ENCODE data around the gene MED15. TPM values are rescaled to one million over a fixed set of nuclear protein-coding genes. Genes with fewer than 3 reads are reported as not detected.

The MED15 gene
- total RNA-seq, 1 donor from 2014 or later = 135 TPM

DNA sequence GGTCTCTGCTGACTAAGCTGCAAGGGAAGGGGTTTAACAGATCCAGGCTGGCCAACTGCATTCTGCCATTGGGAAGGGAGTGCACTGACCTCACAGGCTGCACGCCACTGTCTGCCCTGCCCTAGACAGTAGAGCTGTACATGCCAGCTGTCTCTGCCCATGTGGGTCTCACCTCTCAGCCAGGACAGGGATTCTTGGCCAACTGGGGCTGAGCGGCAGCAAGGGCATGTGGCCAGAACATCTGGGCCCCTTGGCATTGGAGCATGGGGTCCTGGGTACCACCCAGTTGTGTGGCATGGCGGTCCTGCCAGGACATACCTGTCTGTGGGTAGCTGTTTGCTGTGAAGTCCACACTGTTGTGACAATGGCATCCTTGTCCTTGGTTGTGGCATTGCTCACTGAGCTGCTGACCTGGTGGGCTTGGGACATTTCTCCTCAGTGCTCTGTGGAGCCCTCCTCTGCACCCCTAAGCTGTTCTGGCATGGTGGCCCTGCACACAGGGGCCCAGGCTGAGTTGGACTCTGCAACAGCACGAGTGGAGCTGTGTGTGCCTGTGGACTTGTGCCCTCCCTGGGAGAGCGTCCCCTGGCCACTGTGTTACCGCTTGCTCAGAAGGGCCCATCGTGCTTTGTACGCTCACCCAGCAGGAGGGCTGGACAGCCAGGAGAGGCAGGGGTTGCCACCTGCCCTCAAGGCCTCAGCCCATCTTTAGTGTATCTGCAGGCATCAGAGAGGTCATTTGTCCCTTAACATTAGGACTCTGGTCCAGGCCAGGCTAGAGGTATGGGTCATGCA is 46.7 kb downstream of the MED15 start:
- Mint-ChIP-seq H3K36me3 (peaks cover 34% of the 10 kb centered on the region), H3K9me3 (peaks cover 11% of the 10 kb centered on the region), H3K4me3 (no peak overlapping the region), H3K4me1 (peaks cover 27% of the 10 kb centered on the region), H3K27me3 (ENCODE audit: low read depth) (no peaks in the 10 kb centered on the region), H3K27ac (no peak overlapping the region)
- no peak for DNase-seq (ENCODE audit: low spot score in 2 of 2, unreplicated experiment in 2 of 2)
- TF ChIP-seq, protein P1, sequence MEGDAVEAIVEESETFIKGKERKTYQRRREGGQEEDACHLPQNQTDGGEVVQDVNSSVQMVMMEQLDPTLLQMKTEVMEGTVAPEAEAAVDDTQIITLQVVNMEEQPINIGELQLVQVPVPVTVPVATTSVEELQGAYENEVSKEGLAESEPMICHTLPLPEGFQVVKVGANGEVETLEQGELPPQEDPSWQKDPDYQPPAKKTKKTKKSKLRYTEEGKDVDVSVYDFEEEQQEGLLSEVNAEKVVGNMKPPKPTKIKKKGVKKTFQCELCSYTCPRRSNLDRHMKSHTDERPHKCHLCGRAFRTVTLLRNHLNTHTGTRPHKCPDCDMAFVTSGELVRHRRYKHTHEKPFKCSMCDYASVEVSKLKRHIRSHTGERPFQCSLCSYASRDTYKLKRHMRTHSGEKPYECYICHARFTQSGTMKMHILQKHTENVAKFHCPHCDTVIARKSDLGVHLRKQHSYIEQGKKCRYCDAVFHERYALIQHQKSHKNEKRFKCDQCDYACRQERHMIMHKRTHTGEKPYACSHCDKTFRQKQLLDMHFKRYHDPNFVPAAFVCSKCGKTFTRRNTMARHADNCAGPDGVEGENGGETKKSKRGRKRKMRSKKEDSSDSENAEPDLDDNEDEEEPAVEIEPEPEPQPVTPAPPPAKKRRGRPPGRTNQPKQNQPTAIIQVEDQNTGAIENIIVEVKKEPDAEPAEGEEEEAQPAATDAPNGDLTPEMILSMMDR (IDR thresholded peaks at IDR 0.05; ENCODE audit: unreplicated experiment) = no peak

DNA sequence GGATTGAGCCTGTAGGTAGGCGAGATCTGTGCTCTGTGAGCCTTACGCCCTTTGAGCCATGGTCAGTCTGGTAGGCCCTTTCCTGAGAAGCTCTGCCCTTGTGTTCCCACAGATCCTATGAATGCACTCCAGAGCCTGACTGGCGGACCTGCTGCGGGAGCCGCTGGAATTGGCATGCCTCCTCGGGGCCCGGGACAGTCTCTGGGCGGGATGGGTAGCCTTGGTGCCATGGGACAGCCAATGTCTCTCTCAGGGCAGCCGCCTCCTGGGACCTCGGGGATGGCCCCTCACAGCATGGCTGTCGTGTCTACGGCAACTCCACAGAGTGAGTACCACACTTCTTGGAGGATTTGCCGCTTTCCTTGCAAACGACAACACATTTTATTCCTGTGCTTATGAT is 47.4 kb downstream of the MED15 start:
- H3K36me3 Mint-ChIP-seq = peaks cover 41% of the 10 kb centered on the region
- no peaks in the 10 kb centered on the region for H3K27me3 Mint-ChIP-seq (ENCODE audit: low read depth)
- H3K27ac Mint-ChIP-seq = no peak overlapping the region
- peaks cover 21% of the 10 kb centered on the region for H3K4me1 Mint-ChIP-seq
- TF ChIP-seq, protein P1 (IDR thresholded peaks at IDR 0.05; ENCODE audit: unreplicated experiment) = no peak
- DNase-seq (ENCODE audit: low spot score in 2 of 2, unreplicated experiment in 2 of 2) = no peak
- H3K9me3 Mint-ChIP-seq = peaks cover 18% of the 10 kb centered on the region
- H3K4me3 Mint-ChIP-seq = no peak overlapping the region

DNA sequence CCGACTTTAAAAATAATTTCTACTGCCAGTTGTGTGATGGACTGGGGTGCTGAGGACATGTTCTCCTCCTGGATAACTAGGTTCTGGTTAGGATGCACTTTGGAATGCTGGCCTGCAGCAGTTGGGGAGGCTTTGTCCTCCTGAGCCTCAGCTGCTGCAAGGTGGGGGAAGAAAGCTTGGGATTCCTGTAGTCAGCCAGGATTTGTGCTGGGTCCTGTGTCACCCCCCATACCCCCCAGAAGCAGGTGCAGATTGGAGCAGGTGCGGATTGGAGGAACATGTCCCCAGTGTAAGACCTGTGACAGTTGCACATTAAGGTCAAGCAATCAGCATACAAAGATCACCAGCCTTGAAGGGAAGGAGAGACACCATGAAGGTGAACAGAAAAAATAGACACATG is 51.1 kb downstream of the MED15 start:
- peaks cover 53% of the 10 kb centered on the region for H3K36me3 Mint-ChIP-seq

DNA sequence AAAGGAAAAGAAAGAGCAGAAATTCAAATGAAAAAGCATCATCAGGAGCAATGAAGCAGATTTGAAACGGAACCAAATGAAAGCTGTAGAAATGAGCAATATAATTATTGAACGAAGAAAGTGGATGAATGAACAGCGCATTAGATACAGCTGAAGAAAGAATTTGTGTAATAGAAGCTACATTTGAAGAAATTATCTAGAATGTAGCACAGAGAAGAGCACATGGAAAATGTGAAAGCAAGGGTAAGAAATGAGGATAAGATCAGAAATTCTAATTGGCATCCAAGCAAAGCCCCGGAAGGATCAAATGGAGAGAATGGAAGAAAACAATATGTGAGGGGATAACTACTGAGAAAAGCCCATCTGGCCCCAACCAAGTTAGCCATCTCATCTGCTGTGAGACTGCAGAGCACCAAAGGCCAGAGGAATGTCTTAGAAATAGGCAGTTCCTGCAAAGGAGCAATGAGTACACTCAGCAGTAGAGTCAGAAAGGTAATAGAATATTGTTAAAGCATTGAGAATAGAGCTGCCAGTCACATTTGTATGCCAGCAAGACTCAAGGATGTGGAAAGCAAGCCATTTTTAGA is 51.9 kb downstream of the MED15 start:
- Mint-ChIP-seq H3K9me3 (peaks cover 19% of the 10 kb centered on the region), H3K4me1 (peaks cover 2% of the 10 kb centered on the region), H3K36me3 (peaks cover 55% of the 10 kb centered on the region), H3K27ac (no peak overlapping the region), H3K4me3 (no peak overlapping the region), H3K27me3 (ENCODE audit: low read depth) (no peaks in the 10 kb centered on the region)
- DNase-seq (ENCODE audit: low spot score in 2 of 2, unreplicated experiment in 2 of 2) = no peak
- TF ChIP-seq, protein P1 (IDR thresholded peaks at IDR 0.05; ENCODE audit: unreplicated experiment) = no peak

More for the DNA sequence above, 51.1 kb downstream of the MED15 start:
- H3K27me3 Mint-ChIP-seq (ENCODE audit: low read depth) = no peaks in the 10 kb centered on the region
- no peak for DNase-seq (ENCODE audit: low spot score in 2 of 2, unreplicated experiment in 2 of 2)
- no peak overlapping the region for H3K27ac Mint-ChIP-seq
- TF ChIP-seq, protein P1 (IDR thresholded peaks at IDR 0.05; ENCODE audit: unreplicated experiment) = no peak
- H3K4me1 Mint-ChIP-seq = no peaks in the 10 kb centered on the region
- peaks cover 19% of the 10 kb centered on the region for H3K9me3 Mint-ChIP-seq
- H3K4me3 Mint-ChIP-seq = no peak overlapping the region

DNA sequence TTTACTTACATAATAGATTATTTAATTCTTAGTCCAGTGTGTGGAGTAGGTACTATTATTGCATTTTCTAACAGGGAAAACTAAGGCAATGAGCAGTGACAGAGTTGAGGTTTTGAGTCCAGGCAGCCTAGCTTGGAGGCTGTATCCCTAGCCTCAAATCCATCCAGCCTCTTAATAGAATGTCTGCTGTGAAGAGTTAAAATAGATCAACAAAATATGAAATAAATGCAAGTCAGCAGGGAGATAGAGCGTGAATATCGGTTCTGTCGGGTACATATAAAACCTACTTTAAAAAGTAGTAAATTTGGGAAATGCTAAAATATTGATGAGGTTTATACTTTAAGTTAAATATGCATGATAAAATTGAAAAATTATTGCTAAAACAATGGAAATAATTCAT is 53.3 kb downstream of the MED15 start:
- peaks cover 2% of the 10 kb centered on the region for H3K4me1 Mint-ChIP-seq
- no peak overlapping the region for H3K27ac Mint-ChIP-seq
- no peaks in the 10 kb centered on the region for H3K27me3 Mint-ChIP-seq (ENCODE audit: low read depth)
- no peak for DNase-seq (ENCODE audit: low spot score in 2 of 2, unreplicated experiment in 2 of 2)
- peaks cover 56% of the 10 kb centered on the region for H3K36me3 Mint-ChIP-seq
- H3K4me3 Mint-ChIP-seq = no peak overlapping the region
- TF ChIP-seq, protein P1 (IDR thresholded peaks at IDR 0.05; ENCODE audit: unreplicated experiment) = no peak
- H3K9me3 Mint-ChIP-seq = peaks cover 19% of the 10 kb centered on the region
